ENCODE data around the gene EPHA10.
"Not testable (repeated sequence)": the region's sequence is repeated elsewhere in the genome, so short reads cannot be mapped to it uniquely, and the experiment has no call there.

Gene EPHA10

GRCh38 chr1:37714226-37714625 is 50.7 kb downstream of the EPHA10 start:
- DNase-seq (ENCODE audit: low spot score): no peak

GRCh38 chr1:37708471-37708870 is 56.4 kb downstream of the EPHA10 start:
- no peak for DNase-seq (ENCODE audit: low spot score)

GRCh38 chr1:37705399-37705798 is 59.5 kb downstream of the EPHA10 start:
- no peak for DNase-seq (ENCODE audit: low spot score)

GRCh38 chr1:37704966-37705365 is 60.0 kb downstream of the EPHA10 start:
- no peak for DNase-seq (ENCODE audit: low spot score)

GRCh38 chr1:37703061-37703460 is 61.9 kb downstream of the EPHA10 start:
- no peak for DNase-seq (ENCODE audit: low spot score)

- no peak for DNase-seq (ENCODE audit: low spot score)
Measured at GRCh38 chr1:37701051-37701450, 63.9 kb downstream of the EPHA10 start.

- DNase-seq (ENCODE audit: low spot score): peak; percentile 4
Measured at GRCh38 chr1:37699147-37699546, 65.8 kb downstream of the EPHA10 start.

GRCh38 chr1:37697737-37698136 is 67.2 kb downstream of the EPHA10 start:
- no peak for DNase-seq (ENCODE audit: low spot score)

- DNase-seq (ENCODE audit: low spot score): no peak
Measured at GRCh38 chr1:37697090-37697489, 67.8 kb downstream of the EPHA10 start.

GRCh38 chr1:37692834-37693175 is 72.1 kb downstream of the EPHA10 start:
- no peak for DNase-seq (ENCODE audit: low spot score)

GRCh38 chr1:37692078-37692833 is 72.7 kb downstream of the EPHA10 start, which contains the start of gene CDCA8:
CDCA8 (plus strand) TSS chr1:37692516; CDS start chr1:37692691, 175 bp downstream.
- peak; percentile 99 for DNase-seq (ENCODE audit: low spot score)

GRCh38 chr1:37691497-37692077 is 73.3 kb downstream of the EPHA10 start:
- DNase-seq (ENCODE audit: low spot score): no peak

GRCh38 chr1:37688926-37689325 is 76.0 kb downstream of the EPHA10 start:
- DNase-seq (ENCODE audit: low spot score): no peak

GRCh38 chr1:37687764-37688163 is 77.2 kb downstream of the EPHA10 start:
- DNase-seq (ENCODE audit: low spot score): not testable (repeated sequence)

GRCh38 chr1:37685722-37686121 is 79.2 kb downstream of the EPHA10 start:
- no peak for DNase-seq (ENCODE audit: low spot score)

GRCh38 chr1:37684182-37684581 is 80.7 kb downstream of the EPHA10 start:
- not testable (repeated sequence) for DNase-seq (ENCODE audit: low spot score)

GRCh38 chr1:37682334-37682987 is 82.5 kb downstream of the EPHA10 start:
- DNase-seq (ENCODE audit: low spot score): peak; percentile 79

- DNase-seq (ENCODE audit: low spot score): no peak
Measured at GRCh38 chr1:37680933-37681332, 84.0 kb downstream of the EPHA10 start.

GRCh38 chr1:37677808-37678207 is 87.1 kb downstream of the EPHA10 start:
- no peak for DNase-seq (ENCODE audit: low spot score)

GRCh38 chr1:37677143-37677439 is 87.8 kb downstream of the EPHA10 start:
- no peak for DNase-seq (ENCODE audit: low spot score)

GRCh38 chr1:37676281-37677142 is 88.4 kb downstream of the EPHA10 start:
- no peak for DNase-seq (ENCODE audit: low spot score)

- DNase-seq (ENCODE audit: low spot score): peak; percentile 59
Measured at GRCh38 chr1:37673920-37674319, 91.0 kb downstream of the EPHA10 start.

All from CD4-positive, alpha-beta T cell treated with Interleukin-15 for 4 hours (primary cell).